OCI-LY1 (cell line): Measurements from ENCODE around the gene C1orf35.

Experiments used
- CTCF ChIP-seq: fragments of 200-600 bp; sonication (generic), shearing (Covaris generic); IDR thresholded peaks from 2 replicates; pipeline ENCODE4 v1.5.1; 2017; ENCODE audit warnings: mild to moderate bottlenecking, antibody characterized with exemption, low read length, moderate library complexity, mixed read lengths
- EZH2 ChIP-seq: fragments of 200-600 bp; sonication (generic), shearing (Covaris generic); IDR thresholded peaks from 2 replicates; pipeline ENCODE4 v1.8.0; 2017; ENCODE audit warnings: borderline replicate concordance, mixed run types, mild to moderate bottlenecking, antibody characterized with exemption, low read length, moderate library complexity, mixed read lengths

GRCh38 chr1:228143480-228144192, 40.5 kb upstream of the C1orf35 start:
- no peak for TF ChIP-seq CTCF
- no peak for TF ChIP-seq EZH2
